GM21825 (cell line): ENCODE data around the gene HOXA10.

Source experiments
- ATAC-seq: cut with Tn5 transposase; IDR thresholded peaks from one replicate; pipeline ENCODE4 v1.9.1; 2021; ENCODE audit warnings: mild to moderate bottlenecking, moderate library complexity; ENCODE audit not compliant: unreplicated experiment

HOXA10 gene

GRCh38 chr7:27191833-27192545 is 17.9 kb upstream of the HOXA10 start:
- no peak for ATAC-seq

DNA sequence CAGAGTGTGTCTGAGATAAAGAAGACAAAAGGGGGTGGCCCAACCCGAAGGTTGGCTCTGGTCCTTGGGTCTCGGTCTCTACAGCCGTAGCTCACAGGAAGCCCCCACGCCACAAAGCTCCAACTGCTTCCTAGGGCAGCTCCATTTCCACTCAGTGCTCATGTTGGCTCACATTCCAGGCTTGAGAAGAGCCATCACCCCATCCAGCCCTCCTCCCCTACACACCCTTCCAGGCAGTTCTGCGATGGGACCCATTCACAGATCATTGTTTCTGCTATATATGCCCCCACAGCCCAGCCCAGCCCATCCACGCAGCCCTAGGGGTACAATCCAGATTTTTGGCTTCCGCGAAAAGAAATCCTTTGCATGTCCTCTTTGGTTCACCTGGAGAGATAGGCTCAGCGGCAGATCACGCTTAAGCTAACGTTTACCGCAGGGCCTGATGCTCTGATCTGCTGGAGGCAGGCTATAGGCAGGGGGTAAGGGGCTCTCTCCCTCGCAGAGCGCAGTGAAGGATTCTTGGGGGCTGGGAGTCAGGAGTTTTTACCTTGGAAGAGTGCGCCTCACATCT is 17.1 kb upstream of the HOXA10 start:
- no peak for ATAC-seq

GRCh38 chr7:27189997-27190748 is 16.1 kb upstream of the HOXA10 start:
- ATAC-seq: no peak

DNA sequence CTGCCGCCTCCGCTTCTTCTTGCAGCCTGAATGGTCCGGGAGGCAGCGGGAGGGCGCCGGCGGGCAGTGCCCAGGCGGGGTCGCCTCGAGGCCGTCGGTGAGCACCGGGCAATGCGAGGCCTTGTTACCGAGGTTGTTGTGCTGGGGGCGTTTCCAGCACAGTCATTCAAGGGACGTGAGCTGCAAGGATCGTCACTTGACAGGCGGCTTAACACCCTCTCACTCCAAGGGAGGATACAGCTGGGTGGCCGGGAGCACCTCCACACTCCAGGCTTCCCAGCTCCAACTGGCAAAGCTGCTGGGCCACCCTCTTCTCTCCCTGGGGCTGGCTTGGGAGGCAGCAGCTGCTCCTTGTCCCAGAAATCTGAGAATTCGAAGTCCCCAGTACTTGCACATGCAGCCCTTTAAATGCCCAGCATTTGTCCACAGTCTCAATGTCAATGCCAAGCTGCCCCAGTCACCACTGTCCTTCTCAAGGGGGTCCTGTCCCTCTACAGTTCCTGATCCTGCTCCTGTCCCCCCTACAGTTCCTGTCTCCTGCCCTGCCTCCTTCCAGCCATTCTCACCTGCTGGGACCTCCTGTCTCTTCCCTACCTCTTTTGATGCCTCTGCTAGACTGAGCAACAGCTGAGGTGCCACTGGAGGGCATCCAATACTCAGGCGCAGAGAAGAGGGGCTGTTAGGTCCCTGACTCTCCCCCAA is 15.3 kb upstream of the HOXA10 start:
- no peak for ATAC-seq

- ATAC-seq: no peak
Measured at GRCh38 chr7:27188386-27189294, 14.5 kb upstream of the HOXA10 start.

DNA sequence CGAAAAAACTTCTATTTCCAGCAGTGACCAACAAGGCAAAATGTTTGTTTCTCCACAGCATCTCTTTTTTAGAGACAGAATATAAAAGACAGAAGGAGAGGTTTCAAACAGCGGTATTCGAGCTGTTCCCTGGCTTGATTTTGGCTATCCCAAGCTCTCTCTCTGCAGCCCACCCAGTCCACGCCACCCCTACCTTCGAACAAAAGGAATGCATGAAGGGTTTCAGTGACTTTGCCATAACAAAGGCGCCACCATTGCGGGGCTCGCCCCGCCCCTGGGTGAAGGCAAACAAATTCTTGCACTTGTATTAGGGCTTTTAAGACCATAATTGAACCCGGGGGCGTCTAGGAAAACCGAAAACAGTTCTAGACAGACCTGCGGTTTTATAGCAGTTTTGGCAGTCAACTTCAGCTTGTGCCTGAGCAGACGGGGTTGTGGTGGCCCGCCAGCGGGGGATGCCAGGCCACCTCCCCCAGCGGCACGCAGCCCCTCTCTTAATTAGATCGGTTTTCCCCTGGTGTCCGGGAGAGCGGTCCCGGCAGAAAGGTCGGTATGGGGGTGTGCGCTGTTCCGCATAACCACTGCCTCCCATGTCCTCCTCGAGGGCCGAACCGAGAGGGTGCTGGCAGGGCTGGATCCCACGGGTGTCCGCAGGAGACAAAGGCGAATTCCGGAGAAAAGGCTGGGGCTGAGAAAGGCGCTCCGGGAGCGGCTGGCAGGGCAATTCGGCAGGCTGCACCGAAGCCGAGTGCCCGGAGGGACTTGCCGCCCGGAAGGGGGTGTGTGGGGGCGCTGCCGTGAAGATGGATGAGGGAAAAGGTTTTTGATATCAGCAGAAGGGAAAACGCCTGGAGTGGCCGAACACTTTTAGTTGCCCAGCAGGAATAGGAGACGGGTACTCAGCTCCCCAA is 13.6 kb upstream of the HOXA10 start:
- ATAC-seq: no peak

DNA sequence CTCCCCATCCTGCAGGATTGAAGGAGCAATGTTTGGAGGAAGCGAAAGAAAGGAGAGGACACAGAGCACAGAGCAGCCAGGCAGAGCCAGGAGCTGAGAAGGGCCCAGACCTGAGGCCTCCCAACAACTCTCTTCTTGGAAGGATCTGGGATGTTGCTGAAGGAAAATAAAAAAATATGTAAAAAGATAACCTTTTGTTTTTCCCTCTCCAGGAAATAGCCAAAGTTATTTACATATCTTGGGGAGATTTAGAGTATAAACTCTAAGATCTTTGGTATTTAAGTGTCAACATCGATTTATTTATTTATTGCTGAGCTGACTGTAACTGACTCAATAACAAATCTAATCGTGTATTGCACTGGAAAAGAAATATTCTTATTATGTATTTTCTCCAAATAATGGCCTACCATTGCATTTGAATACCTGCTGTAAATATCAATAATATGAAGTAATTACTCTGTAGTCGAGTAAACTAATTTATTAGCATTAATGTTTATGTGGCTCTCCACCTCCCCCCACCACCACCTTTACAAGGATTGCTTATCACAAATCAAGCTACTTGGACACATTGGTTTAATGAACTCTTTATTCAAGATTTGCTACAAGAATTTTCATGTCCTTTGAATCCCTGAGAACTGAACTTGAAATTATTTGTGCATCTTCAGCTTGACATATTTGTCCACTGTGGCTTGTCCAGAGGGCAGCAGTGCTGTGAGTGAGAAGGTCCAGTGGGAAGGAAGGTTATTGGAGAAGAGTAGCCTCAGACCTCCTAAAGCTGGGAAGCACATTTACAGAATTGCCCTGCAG is 12.8 kb upstream of the HOXA10 start:
- no peak for ATAC-seq

GRCh38 chr7:27185854-27186667 is 11.9 kb upstream of the HOXA10 start:
- no peak for ATAC-seq

DNA sequence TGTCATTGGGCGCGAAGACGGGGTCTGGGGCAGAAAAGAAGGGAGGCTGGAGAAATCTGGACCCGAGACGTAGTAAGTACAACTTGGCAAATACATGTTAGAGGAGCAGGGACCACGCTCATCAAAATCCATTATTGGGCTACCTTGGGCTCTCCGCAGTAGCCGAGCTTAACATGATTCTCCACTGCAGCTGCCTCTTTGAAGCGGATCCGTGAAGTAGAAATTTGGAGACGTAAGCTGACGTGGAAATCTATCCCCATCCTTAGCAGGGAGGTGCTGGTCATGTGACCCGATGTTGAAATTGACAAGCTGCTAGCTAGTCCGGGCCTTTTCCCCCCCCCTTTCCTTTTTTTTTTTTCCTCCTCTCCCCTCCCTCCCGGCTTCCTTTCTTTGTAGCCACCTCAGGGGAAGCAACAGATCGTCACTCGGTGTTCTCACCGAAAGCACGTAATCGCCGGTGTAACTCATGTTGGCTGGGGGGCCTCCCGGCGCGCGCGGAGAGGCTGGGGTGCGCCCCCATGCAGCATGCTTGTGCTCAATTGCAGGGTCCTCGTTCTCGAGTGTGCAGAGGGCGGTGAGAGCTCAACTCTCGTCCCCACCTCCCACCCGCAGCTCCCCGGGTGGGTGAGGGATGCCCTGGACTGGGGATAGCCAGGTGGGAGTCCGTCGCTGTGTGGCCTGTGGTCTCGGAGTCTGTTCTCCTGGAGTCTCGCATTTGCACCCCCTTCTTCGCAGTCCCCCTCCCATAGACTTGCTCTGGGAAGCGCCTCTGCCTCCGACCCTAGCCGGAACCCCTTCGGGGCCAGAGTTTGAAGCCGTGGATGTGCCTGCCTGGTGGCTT is 11.1 kb upstream of the HOXA10 start, which contains the start of gene HOXA11:
TSS of gene HOXA11 (minus strand) at position 220 of the 841 bp plus-strand sequence. CDS start at position 132, 88 bp downstream.
- no peak for ATAC-seq

GRCh38 chr7:27184337-27185012 is 10.4 kb upstream of the HOXA10 start:
- no peak for ATAC-seq

DNA sequence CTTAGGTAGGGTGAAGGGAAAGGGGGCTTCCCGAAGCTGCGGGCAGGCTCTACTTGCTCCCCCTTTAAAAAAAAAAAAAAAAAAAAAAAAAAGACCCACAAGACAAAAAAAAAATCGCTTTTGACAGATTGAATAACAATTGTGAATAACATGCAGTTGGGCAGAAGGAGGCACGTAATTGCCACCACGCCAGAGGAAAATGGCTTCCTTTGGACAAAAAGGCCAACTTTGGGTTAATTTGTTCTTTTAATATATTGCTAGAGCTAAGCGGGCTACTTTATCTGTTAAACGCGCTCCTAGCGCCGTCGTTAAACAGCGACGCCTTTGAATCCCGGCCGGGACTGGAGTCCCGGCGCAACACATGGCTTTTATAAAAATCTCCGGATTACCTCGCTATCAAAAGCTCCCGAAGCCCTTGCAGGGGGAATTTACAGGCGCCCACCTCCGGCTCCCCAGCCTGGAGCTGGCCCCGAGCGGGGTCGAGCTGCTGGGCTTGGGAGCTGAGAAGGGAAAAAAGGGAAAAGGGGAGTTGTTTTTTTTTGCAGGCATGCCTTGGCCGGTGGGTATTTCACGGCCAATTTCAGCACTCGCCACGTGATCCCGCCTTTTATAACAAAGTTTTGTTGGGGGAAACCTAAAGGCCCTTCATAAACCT is 9.7 kb upstream of the HOXA10 start:
- no peak for ATAC-seq

GRCh38 chr7:27182861-27183681 is 9.0 kb upstream of the HOXA10 start:
- ATAC-seq: no peak

DNA sequence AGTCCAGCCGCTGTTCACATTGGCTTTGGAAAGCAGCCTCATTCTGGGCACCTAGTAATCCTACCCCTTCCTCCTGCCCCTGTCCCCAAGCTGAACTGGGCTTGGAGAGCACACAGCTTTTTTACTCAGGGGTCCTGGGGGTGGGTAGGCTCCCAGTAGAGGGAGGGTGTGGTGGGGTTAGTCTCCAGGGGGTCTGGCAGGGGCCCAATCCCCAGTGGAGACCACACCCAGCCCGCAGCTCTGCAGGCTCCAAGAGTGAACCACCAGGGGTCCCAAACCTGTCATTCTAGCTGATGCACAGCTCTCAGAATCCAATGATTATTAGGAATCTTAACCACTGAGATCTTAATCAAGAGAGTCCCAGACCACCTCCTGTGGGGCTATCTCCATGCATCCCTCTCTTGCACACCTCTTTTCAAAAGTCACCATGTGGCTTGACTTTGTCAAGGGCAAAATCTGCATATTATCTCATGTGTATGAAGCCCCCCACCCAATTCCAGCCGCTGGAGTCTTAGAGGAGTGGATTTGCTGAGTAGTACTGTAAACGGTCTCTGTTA is 8.2 kb upstream of the HOXA10 start:
- no peak for ATAC-seq

GRCh38 chr7:27181795-27182275 is 7.7 kb upstream of the HOXA10 start:
- ATAC-seq: no peak
